ENCODE results near the gene BRI3.

DNA sequence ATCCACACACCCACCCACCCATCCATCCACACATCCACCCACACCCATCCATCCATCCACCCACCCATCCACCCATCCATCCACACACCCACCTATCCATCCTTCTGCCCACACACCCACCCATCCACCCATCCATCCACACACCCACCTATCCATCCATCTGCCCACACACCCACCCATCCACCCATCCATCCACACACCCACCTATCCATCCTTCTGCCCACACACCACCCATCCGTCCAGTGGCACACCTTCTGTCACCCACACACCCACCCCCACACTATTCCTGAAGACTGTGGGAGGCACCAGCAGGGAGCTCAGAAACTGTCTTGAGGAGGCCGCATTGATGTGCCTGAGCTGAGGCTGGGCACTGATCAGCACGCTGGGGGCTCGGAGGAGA, 38.6 kb upstream of the BRI3 start:
- TF ChIP-seq POLR2A (IDR thresholded peaks at IDR 0.05; ENCODE audit: low read length) (no peak), GATA1 (IDR thresholded peaks at IDR 0.05; ENCODE audit: low read depth, low read length) (no peak)

Measured in erythroblast (primary cell).